Fibroblast of skin of back (primary cell): Measurements from ENCODE around the gene KTI12.

Source experiments
- DNase-seq: peaks from one replicate; pipeline ENCODE4 v3.0.0-alpha.2; 2013

The KTI12 gene

DNA sequence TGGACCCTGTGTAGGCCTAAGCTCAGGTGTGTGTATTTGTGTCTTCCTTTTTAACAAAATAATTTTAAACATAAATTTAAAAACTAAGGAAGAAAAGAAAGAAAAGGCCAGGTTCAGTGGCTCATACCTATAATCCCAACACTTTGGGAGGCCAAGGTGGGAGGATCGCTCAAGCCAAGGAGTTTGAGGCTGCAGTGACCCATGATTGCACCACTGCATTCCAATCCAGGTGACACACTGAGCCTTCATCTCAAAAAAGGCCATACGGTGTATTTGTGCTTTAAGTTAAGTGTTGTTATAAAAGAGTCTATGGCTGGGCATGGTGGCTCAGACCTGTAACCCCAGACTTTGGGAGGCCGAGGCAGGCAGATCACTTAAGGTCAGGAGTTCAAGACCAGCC lies 51.4 kb downstream of the KTI12 start:
- no peak for DNase-seq
